HG02623 (cell line): Measurements from ENCODE around the gene GBF1.

ENCODE experiments used
- ATAC-seq: cut with Tn5 transposase; IDR thresholded peaks from one replicate; pipeline ENCODE4 v1.9.1; 2021; ENCODE audit warnings: moderate library complexity; ENCODE audit not compliant: unreplicated experiment

GBF1 gene

GRCh38 chr10:102394079-102394800, 148.9 kb downstream of the GBF1 start:
- ATAC-seq: peak; percentile 74

- no peak for ATAC-seq
Measured at GRCh38 chr10:102394801-102395399, 149.6 kb downstream of the GBF1 start.

- ATAC-seq: peak; percentile 36
Measured at GRCh38 chr10:102395400-102396316, 150.3 kb downstream of the GBF1 start, which contains the start of gene NFKB2. Gene NFKB2, plus strand, starts transcription at chr10:102395705. Its CDS starts 255 bp downstream, at chr10:102395960.

- no peak for ATAC-seq
Measured at GRCh38 chr10:102396317-102396650, 151.0 kb downstream of the GBF1 start.

- ATAC-seq: no peak
Measured at GRCh38 chr10:102396730-102397151, 151.4 kb downstream of the GBF1 start.

GRCh38 chr10:102397222-102398171, 152.2 kb downstream of the GBF1 start:
- ATAC-seq: no peak

GRCh38 chr10:102398172-102399020, 153.1 kb downstream of the GBF1 start:
- no peak for ATAC-seq

GRCh38 chr10:102399217-102400021, 154.1 kb downstream of the GBF1 start:
- peak; percentile 35 for ATAC-seq

- ATAC-seq: no peak
Measured at GRCh38 chr10:102400076-102400475, 154.7 kb downstream of the GBF1 start.

- no peak for ATAC-seq
Measured at GRCh38 chr10:102400598-102401341, 155.4 kb downstream of the GBF1 start.

- no peak for ATAC-seq
Measured at GRCh38 chr10:102401342-102401654, 156.0 kb downstream of the GBF1 start.

GRCh38 chr10:102401735-102402511, 156.6 kb downstream of the GBF1 start:
- no peak for ATAC-seq

- no peak for ATAC-seq
Measured at GRCh38 chr10:102402512-102402896, 157.2 kb downstream of the GBF1 start.

GRCh38 chr10:102403115-102403514, 157.8 kb downstream of the GBF1 start:
- no peak for ATAC-seq

GRCh38 chr10:102404361-102405107, 159.2 kb downstream of the GBF1 start:
- ATAC-seq: no peak

- ATAC-seq: no peak
Measured at GRCh38 chr10:102405108-102405571, 159.8 kb downstream of the GBF1 start.

- no peak for ATAC-seq
Measured at GRCh38 chr10:102405632-102406031, 160.3 kb downstream of the GBF1 start.
